Retinal pigment epithelial cell (primary cell): ENCODE measurements around the gene CDKN2AIPNL.

Experiments
- DNase-seq: peaks from one replicate; pipeline ENCODE4 v3.0.0-alpha.2; 2010; ENCODE audit warnings: low read depth
- H3K4me3 ChIP-seq: 2 replicates; pipeline ENCODE4 v1.5.1; 2011; ENCODE audit warnings: mild to moderate bottlenecking, low read length, control low read depth, moderate library complexity
- CTCF ChIP-seq: conservative IDR thresholded peaks from 2 replicates; pipeline ENCODE4 v1.5.1; 2011; ENCODE audit warnings: low read depth, low read length, control low read depth, inconsistent platforms

Gene CDKN2AIPNL

DNA sequence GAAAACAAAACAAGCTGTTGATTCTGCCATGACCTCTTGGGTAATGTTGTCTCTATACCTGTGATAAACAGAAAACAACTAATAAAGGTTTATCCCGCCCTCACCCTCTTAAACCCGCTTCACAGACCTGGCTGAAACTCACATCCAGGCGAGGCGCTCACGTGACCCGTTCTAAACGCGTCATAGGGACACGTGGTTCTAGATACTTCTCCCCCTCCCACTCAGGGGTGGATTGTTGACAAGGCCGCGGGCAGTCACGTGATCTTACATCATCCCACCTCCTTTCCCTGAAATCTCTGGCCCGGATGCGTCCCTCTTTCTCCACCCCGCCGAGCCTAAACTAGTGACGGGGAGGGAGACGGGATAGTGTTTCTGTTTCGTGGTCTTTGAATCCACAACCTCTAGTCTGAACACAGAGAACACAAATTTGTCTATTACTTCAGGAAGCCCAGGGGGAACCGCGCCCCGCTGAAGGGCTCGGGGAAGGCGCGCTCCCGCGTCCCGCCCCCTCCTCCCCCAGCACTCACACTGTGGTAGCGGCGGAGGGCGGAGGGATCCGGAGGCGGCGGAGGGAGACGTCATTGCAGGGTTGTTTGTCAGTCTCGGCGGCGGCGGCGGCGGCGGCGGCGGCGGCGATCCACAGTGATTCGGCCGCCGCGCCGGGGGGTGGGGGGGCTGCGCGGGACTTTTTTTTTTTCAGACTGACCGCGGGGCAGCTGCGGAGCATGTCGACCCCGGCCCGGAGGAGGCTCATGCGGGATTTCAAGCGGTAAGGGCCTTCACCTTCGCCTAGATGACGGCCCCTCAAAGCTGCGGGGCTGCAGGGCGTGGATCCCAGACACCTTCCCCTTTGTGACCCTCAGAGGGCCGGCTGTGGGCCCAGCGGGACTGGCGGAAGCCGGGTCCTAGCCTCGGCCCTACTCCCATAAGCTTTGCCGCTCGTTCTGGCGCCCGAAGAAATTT, 40.5 kb downstream of the CDKN2AIPNL start, which contains the start of gene UBE2B:
UBE2B (plus strand) TSS at position 699 of the 963 bp plus-strand sequence; CDS start at position 726, 27 bp downstream.
- peak; percentile 99 for DNase-seq
- TF ChIP-seq CTCF, result no peak
- peak within 1 kb of the TSS; percentile 97 for H3K4me3 ChIP-seq

- no peak for DNase-seq
- H3K4me3 ChIP-seq, result peak overlapping the region; percentile 97
- TF ChIP-seq CTCF, result no peak
These were observed 41.3 kb downstream of the CDKN2AIPNL start for GRCh38 chr5:134370311-134370870.

GRCh38 chr5:134365604-134366003, 46.1 kb downstream of the CDKN2AIPNL start:
- DNase-seq, result no peak
- no peak overlapping the region for H3K4me3 ChIP-seq
- no peak for TF ChIP-seq CTCF

DNA sequence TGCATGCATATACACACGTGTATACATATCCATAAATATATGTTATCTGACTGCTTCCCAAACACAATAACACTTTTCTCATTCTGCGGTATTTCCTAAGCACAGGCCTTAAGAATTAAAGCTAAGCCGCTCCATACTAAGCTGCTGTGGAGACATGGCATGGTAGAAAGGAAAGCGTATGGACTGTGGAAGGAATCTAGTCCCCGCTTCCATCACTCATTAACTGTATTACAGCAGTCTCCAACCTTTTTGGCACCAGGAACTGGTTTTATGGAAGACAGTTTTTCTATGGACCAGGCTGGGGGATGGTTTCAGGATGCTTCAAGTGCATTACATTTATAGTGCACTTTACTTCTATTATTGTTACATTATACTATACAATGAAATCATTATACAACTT, 56.0 kb downstream of the CDKN2AIPNL start:
- no peak overlapping the region for H3K4me3 ChIP-seq
- TF ChIP-seq CTCF, result no peak
- no peak for DNase-seq
